Measurements from ENCODE around the gene ZFP82. TPM values are rescaled to one million over a fixed set of nuclear protein-coding genes. Genes with fewer than 3 reads are reported as not detected.

Gene ZFP82
- total RNA-seq, 1 donor from 2014 or later = 4.7 TPM

GRCh38 chr19:36436531-36436930, 18.1 kb upstream of the ZFP82 start:
- Histone ChIP-seq H3K9me3 (no peaks in the 10 kb centered on the region), H3K27ac (no peak overlapping the region), H3K4me3 (no peak overlapping the region), H3K4me1 (no peaks in the 10 kb centered on the region), H3K27me3 (no peaks in the 10 kb centered on the region), H3K36me3 (no peaks in the 10 kb centered on the region)
- no peak for TF ChIP-seq POLR2AphosphoS5 (IDR thresholded peaks at IDR 0.05; ENCODE audit: insufficient read depth in 1 of 2, low read depth in 1 of 2)
- TF ChIP-seq, protein P1, sequence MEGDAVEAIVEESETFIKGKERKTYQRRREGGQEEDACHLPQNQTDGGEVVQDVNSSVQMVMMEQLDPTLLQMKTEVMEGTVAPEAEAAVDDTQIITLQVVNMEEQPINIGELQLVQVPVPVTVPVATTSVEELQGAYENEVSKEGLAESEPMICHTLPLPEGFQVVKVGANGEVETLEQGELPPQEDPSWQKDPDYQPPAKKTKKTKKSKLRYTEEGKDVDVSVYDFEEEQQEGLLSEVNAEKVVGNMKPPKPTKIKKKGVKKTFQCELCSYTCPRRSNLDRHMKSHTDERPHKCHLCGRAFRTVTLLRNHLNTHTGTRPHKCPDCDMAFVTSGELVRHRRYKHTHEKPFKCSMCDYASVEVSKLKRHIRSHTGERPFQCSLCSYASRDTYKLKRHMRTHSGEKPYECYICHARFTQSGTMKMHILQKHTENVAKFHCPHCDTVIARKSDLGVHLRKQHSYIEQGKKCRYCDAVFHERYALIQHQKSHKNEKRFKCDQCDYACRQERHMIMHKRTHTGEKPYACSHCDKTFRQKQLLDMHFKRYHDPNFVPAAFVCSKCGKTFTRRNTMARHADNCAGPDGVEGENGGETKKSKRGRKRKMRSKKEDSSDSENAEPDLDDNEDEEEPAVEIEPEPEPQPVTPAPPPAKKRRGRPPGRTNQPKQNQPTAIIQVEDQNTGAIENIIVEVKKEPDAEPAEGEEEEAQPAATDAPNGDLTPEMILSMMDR (IDR thresholded peaks at IDR 0.05) = no peak
- TF ChIP-seq POLR2A (IDR thresholded peaks at IDR 0.05) = no peak
- no peak for DNase-seq (ENCODE audit: extremely low spot score in 2 of 2)
- intact Hi-C loops (cut with DNase I) = no loop called here

DNA sequence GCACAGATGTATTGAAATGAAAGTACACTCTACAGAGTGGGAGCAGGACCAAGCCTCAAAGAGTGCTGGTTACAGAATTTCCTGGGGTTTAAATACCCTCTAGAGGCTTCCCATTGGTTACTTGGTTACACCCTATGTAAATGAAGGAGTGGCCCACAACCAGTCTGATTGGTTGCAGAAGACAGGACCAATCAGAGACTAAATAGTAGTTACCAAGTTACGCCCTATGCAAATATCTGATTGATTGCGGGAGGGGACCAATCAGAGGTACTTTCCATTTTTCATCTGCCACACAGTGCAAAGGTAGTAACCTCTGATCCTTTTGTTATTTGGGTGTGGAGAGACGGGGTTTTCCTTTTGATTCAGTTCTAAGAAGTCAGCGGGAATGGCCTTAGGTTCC, 5.5 kb upstream of the ZFP82 start:
- Histone ChIP-seq H3K27me3 (no peaks in the 10 kb centered on the region), H3K36me3 (no peaks in the 10 kb centered on the region), H3K4me1 (no peaks in the 10 kb centered on the region), H3K9me3 (no peaks in the 10 kb centered on the region), H3K4me3 (no peak overlapping the region), H3K27ac (no peak overlapping the region)
- TF ChIP-seq POLR2A (IDR thresholded peaks at IDR 0.05) = no peak
- no peak for TF ChIP-seq POLR2AphosphoS5 (IDR thresholded peaks at IDR 0.05; ENCODE audit: insufficient read depth in 1 of 2, low read depth in 1 of 2)
- TF ChIP-seq, protein P1 (IDR thresholded peaks at IDR 0.05) = no peak
- no peak for DNase-seq (ENCODE audit: extremely low spot score in 2 of 2)
- intact Hi-C loops (cut with DNase I) = no loop called here

- Histone ChIP-seq H3K36me3 (no peaks in the 10 kb centered on the region), H3K27me3 (no peaks in the 10 kb centered on the region), H3K27ac (peak overlapping the region; percentile 49), H3K4me3 (peak overlapping the region; percentile 47 to 52), H3K4me1 (peaks cover 10% of the 10 kb centered on the region), H3K9me3 (no peaks in the 10 kb centered on the region)
- no peak for DNase-seq (ENCODE audit: extremely low spot score in 2 of 2)
- intact Hi-C loops (cut with DNase I) = no loop called here
- TF ChIP-seq, protein P1 (IDR thresholded peaks at IDR 0.05) = no peak
- TF ChIP-seq POLR2AphosphoS5 (IDR thresholded peaks at IDR 0.05; ENCODE audit: insufficient read depth in 1 of 2, low read depth in 1 of 2) (no peak), POLR2A (IDR thresholded peaks at IDR 0.05) (no peak)
These were observed 3.5 kb upstream of the ZFP82 start for GRCh38 chr19:36421749-36422481.

GRCh38 chr19:36420961-36421748, 2.7 kb upstream of the ZFP82 start:
- H3K4me3 ChIP-seq = peak overlapping the region; percentile 47 to 52

More at GRCh38 chr19:36420961-36421748, 2.7 kb upstream of the ZFP82 start:
- H3K27me3 ChIP-seq = no peaks in the 10 kb centered on the region
- no peak for DNase-seq (ENCODE audit: extremely low spot score in 2 of 2)
- TF ChIP-seq POLR2A (IDR thresholded peaks at IDR 0.05) = no peak
- no peak for TF ChIP-seq POLR2AphosphoS5 (IDR thresholded peaks at IDR 0.05; ENCODE audit: insufficient read depth in 1 of 2, low read depth in 1 of 2)
- TF ChIP-seq, protein P1 (IDR thresholded peaks at IDR 0.05) = no peak
- H3K4me1 ChIP-seq = peaks cover 10% of the 10 kb centered on the region
- H3K36me3 ChIP-seq = no peaks in the 10 kb centered on the region
- peak overlapping the region; percentile 49 for H3K27ac ChIP-seq
- intact Hi-C loops (cut with DNase I) = no loop called here
- H3K9me3 ChIP-seq = no peaks in the 10 kb centered on the region
